WTC11 (cell line): ENCODE measurements around the gene MEGF6. TPM values are rescaled to one million over a fixed set of nuclear protein-coding genes. Genes with fewer than 3 reads are reported as not detected.
A peak's percentile ranks its signal among the peaks of the same experiment; 100 is the strongest.

Experiments
- ATAC-seq: fragments of 200-7000 bp; cut with Tn5 transposase; 2 replicates; pipeline ENCODE4 v1.10.0; 2021; ENCODE audit warnings: mild to moderate bottlenecking, moderate library complexity
- CTCF ChIA-PET: fragments of 300-600 bp; sonication (Branson Sonifier 250); formaldehyde crosslinking; loops from one replicate; lab custom pipeline; 2021; ENCODE audit warnings: antibody characterized with exemption; lab: Charles Lee
- POLR2A ChIA-PET: fragments of 350-600 bp; sonication (Branson Sonifier 250); formaldehyde crosslinking; loops from one replicate; lab custom pipeline; 2021; ENCODE audit warnings: antibody characterized with exemption; lab: Charles Lee
- DNase-seq: peaks from one replicate; pipeline ENCODE4 v3.0.0; 2021; ENCODE audit warnings: low spot score
- H3K27ac Mint-ChIP-seq: 2 replicates; pipeline ENCODE4 v1.8.0; 2021; ENCODE audit warnings: mixed read lengths
- H3K27me3 Mint-ChIP-seq: 2 replicates; pipeline ENCODE4 v1.8.0; 2021; ENCODE audit warnings: low read depth, mild to moderate bottlenecking, moderate library complexity, mixed read lengths
- H3K36me3 Mint-ChIP-seq: 2 replicates; pipeline ENCODE4 v1.8.0; 2021; ENCODE audit warnings: mixed read lengths
- H3K4me1 Mint-ChIP-seq: 2 replicates; pipeline ENCODE4 v1.8.0; 2022; ENCODE audit warnings: mixed read lengths
- H3K4me3 Mint-ChIP-seq: 2 replicates; pipeline ENCODE4 v1.8.0; 2021; ENCODE audit warnings: mild to moderate bottlenecking, moderate library complexity, mixed read lengths
- H3K9me3 Mint-ChIP-seq: 2 replicates; pipeline ENCODE4 v1.8.0; 2021; ENCODE audit warnings: mixed read lengths
- AFF4 ChIP-seq: sonication (generic); formaldehyde crosslinking; IDR thresholded peaks from 2 replicates; pipeline ENCODE4 v1.8.1; 2023; ENCODE audit warnings: mild to moderate bottlenecking, missing genetic modification reagents, borderline replicate concordance
- ARID4B ChIP-seq: sonication (generic); formaldehyde crosslinking; IDR thresholded peaks from 2 replicates; pipeline ENCODE4 v1.8.0; 2023; ENCODE audit warnings: missing genetic modification reagents, mild to moderate bottlenecking, borderline replicate concordance
- ATF1 ChIP-seq: sonication (generic); formaldehyde crosslinking; IDR thresholded peaks from 2 replicates; pipeline ENCODE4 v1.8.1; 2023; ENCODE audit warnings: mild to moderate bottlenecking, moderate library complexity, missing genetic modification reagents
- CTCF ChIP-seq: fragments of 200-600 bp; IDR thresholded peaks from 2 replicates; pipeline ENCODE4 v1.8.0; 2022; ENCODE audit warnings: antibody characterized with exemption
- HMGA2 ChIP-seq: fragments of 250-450 bp; sonication (Bioruptor Pico); IDR thresholded peaks from 2 replicates; pipeline ENCODE4 v1.4.0; 2021; ENCODE audit warnings: mild to moderate bottlenecking, moderate library complexity
- MYBL2 ChIP-seq: sonication (generic); formaldehyde crosslinking; IDR thresholded peaks from 2 replicates; pipeline ENCODE4 v1.8.1; 2023; ENCODE audit warnings: mild to moderate bottlenecking, moderate library complexity, missing genetic modification reagents
- PREB ChIP-seq: sonication (generic); formaldehyde crosslinking; IDR thresholded peaks from 2 replicates; pipeline ENCODE4 v1.8.1; 2022; ENCODE audit warnings: mild to moderate bottlenecking, missing genetic modification reagents, moderate library complexity, borderline replicate concordance
- SMAD4 ChIP-seq: sonication (generic); formaldehyde crosslinking; IDR thresholded peaks from 2 replicates; pipeline ENCODE4 v1.8.0; 2022; ENCODE audit warnings: mild to moderate bottlenecking, missing genetic modification reagents
- ZNF219 ChIP-seq: sonication (generic); formaldehyde crosslinking; IDR thresholded peaks from 2 replicates; pipeline ENCODE4 v1.8.0; 2023; ENCODE audit warnings: missing genetic modification reagents, mild to moderate bottlenecking, borderline replicate concordance
- ZNF317 ChIP-seq: sonication (generic); formaldehyde crosslinking; IDR thresholded peaks from 2 replicates; pipeline ENCODE4 v1.8.1; 2023; ENCODE audit warnings: low read depth, mild to moderate bottlenecking, moderate library complexity, missing genetic modification reagents, borderline replicate concordance
- total RNA-seq: library from RNA; stranded (reverse); gene quantifications from 3 replicates; pipeline ENCODE4 v1.2.3, GENCODE V29; 2021
- TF ChIP-seq, protein P1 (sequence below): fragments of 250-450 bp; sonication (Bioruptor Pico); IDR thresholded peaks from 2 replicates; pipeline ENCODE4 v1.8.0; 2021; ENCODE audit warnings: mild to moderate bottlenecking

The MEGF6 gene
- total RNA-seq, 1 experiment from 2014 or later: 24.9 TPM

GRCh38 chr1:3632716-3633343 lies 21.5 kb upstream of the MEGF6 start (continued):
- TF ChIP-seq AFF4 (CRISPR knock-in tag) (no peak), SMAD4 (CRISPR knock-in tag) (no peak), ZNF317 (no peak), CTCF (no peak)
- TF ChIP-seq, protein P1, sequence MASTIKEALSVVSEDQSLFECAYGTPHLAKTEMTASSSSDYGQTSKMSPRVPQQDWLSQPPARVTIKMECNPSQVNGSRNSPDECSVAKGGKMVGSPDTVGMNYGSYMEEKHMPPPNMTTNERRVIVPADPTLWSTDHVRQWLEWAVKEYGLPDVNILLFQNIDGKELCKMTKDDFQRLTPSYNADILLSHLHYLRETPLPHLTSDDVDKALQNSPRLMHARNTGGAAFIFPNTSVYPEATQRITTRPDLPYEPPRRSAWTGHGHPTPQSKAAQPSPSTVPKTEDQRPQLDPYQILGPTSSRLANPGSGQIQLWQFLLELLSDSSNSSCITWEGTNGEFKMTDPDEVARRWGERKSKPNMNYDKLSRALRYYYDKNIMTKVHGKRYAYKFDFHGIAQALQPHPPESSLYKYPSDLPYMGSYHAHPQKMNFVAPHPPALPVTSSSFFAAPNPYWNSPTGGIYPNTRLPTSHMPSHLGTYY (CRISPR knock-in tag): no peak

GRCh38 chr1:3632298-3632697 lies 21.0 kb upstream of the MEGF6 start:
- POLR2A ChIA-PET: no interaction called here
- TF ChIP-seq ARID4B (CRISPR knock-in tag): no peak
- no peak for TF ChIP-seq HMGA2
- no peak for TF ChIP-seq ATF1 (CRISPR knock-in tag)
- no peak for TF ChIP-seq PREB (CRISPR knock-in tag)
- no peak for TF ChIP-seq ZNF219 (CRISPR knock-in tag)
- no peak for TF ChIP-seq MYBL2 (CRISPR knock-in tag)
- no peak for TF ChIP-seq ZNF317
- Mint-ChIP-seq H3K4me1 (no peaks in the 10 kb centered on the region), H3K27ac (0 out of 2 replicates have a peak overlapping the region, but pooled peaks have one; percentile 27), H3K27me3 (no peaks in the 10 kb centered on the region), H3K9me3 (no peaks in the 10 kb centered on the region), H3K4me3 (no peak overlapping the region), H3K36me3 (peaks cover 32% of the 10 kb centered on the region)
- DNase-seq (peak; percentile 5), ATAC-seq (no peak)
- CTCF ChIA-PET: interaction anchor here (1.0 to 5.0 kb wide), 3 partner anchors 92 to 180 kb away, joined by 4 to 19 read pairs (median 6); no protein-coding TSS in a partner anchor
